ENCODE measurements around the gene RBM28. TPM values are rescaled to one million over a fixed set of nuclear protein-coding genes. Genes with fewer than 3 reads are reported as not detected.

Gene RBM28
- total RNA-seq, 1 donor from 2014 or later: 40.2 TPM

DNA sequence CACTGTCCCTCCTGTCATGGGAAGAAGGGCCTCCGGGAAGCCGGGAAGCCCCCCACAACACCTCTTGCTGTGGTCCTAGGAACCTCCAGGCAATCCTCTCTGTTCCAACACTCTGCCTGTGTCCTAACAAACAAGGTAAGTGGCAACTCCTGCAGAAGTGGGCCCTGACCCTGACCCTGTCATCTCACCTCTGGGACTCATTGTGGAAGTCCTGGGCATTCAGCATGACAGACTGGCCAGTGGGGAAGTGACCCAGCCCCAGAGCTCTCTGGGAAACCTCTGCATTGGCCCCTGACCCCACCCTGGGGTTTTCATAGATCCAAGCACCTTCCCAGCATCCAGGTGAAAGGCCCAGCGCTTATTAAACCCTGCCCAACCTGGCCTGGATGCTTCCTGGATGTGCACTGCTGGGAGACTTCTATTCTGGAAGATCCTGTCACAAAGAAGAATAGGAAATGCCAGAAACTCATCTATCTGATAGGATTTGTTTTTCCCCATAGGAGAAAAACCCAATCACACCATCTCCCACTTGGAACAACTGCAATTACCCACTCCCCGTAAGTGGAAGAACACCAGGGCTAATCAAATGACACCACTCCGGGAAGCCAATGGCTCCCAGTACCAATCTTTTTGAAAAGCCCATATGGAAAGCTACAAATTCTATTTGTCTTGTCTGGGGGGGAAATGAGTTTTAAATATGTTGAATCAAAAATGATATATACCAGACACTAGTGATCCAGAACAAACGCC is 78.4 kb downstream of the RBM28 start:
- Mint-ChIP-seq H3K27ac (ENCODE audit: unreplicated experiment) (no peak overlapping the region), H3K4me3 (ENCODE audit: unreplicated experiment) (no peak overlapping the region), H3K9me3 (ENCODE audit: unreplicated experiment) (peaks cover 1% of the 10 kb centered on the region), H3K4me1 (ENCODE audit: low read depth, unreplicated experiment) (peaks cover 9% of the 10 kb centered on the region), H3K36me3 (ENCODE audit: low read depth, unreplicated experiment) (no peaks in the 10 kb centered on the region), H3K27me3 (ENCODE audit: low read depth, unreplicated experiment) (peaks cover 26% of the 10 kb centered on the region)
- Histone ChIP-seq H3K4me3 (ENCODE audit: insufficient read depth, low read depth, low read length) (no peak overlapping the region), H3K4me1 (ENCODE audit: insufficient read depth, low read length) (peaks cover 10% of the 10 kb centered on the region), H3K36me3 (ENCODE audit: insufficient read depth, low read length) (no peaks in the 10 kb centered on the region), H4K20me1 (ENCODE audit: insufficient read depth, low read length) (no peaks in the 10 kb centered on the region), H3K9ac (ENCODE audit: low read length) (no peak overlapping the region), H3K27ac (ENCODE audit: low read depth, low read length) (no peak overlapping the region), H3K4me2 (ENCODE audit: low read length) (no peak overlapping the region), H2AFZ (ENCODE audit: low read depth, low read length) (no peak overlapping the region), H3K9me3 (ENCODE audit: insufficient read depth, low read depth, low read length) (no peaks in the 10 kb centered on the region), H3K27me3 (ENCODE audit: insufficient read depth, low read length) (peaks cover 28% of the 10 kb centered on the region), H3K79me2 (ENCODE audit: insufficient read depth, low read length) (no peaks in the 10 kb centered on the region)
- no peak for FAIRE-seq
- no peak for DNase-seq (ENCODE audit: low read depth)
- TF ChIP-seq, protein P1, sequence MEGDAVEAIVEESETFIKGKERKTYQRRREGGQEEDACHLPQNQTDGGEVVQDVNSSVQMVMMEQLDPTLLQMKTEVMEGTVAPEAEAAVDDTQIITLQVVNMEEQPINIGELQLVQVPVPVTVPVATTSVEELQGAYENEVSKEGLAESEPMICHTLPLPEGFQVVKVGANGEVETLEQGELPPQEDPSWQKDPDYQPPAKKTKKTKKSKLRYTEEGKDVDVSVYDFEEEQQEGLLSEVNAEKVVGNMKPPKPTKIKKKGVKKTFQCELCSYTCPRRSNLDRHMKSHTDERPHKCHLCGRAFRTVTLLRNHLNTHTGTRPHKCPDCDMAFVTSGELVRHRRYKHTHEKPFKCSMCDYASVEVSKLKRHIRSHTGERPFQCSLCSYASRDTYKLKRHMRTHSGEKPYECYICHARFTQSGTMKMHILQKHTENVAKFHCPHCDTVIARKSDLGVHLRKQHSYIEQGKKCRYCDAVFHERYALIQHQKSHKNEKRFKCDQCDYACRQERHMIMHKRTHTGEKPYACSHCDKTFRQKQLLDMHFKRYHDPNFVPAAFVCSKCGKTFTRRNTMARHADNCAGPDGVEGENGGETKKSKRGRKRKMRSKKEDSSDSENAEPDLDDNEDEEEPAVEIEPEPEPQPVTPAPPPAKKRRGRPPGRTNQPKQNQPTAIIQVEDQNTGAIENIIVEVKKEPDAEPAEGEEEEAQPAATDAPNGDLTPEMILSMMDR (IDR thresholded peaks at IDR 0.05; ENCODE audit: insufficient read depth, low read depth, low read length): no peak
- no peak for TF ChIP-seq EZH2 (IDR thresholded peaks at IDR 0.05; ENCODE audit: insufficient read depth, low read length)

DNA sequence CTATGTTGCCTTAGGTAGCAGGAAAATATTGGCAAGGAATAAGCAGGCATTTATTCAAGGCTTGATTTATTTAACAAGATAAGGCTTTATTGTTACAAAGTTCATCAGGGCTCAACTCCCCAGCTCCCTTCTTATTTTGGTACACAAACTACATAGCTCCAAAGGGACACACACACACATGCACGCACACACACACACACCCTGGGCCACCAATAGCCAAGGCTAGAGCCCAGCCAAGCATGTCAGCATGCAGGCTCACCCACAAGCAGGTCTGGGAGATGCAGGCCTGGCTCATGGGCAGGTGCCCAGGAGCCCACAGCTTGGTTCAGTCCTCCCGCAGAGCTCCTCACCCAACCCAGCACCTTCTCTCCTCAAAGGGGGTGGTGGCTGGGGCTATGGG is 79.2 kb downstream of the RBM28 start:
- no peaks in the 10 kb centered on the region for H4K20me1 ChIP-seq (ENCODE audit: insufficient read depth, low read length)
- H3K27ac ChIP-seq (ENCODE audit: low read depth, low read length): no peak overlapping the region
- DNase-seq (ENCODE audit: low read depth): no peak
- no peak overlapping the region for H3K4me2 ChIP-seq (ENCODE audit: low read length)
- H3K4me3 ChIP-seq (ENCODE audit: insufficient read depth, low read depth, low read length): no peak overlapping the region
- TF ChIP-seq EZH2 (IDR thresholded peaks at IDR 0.05; ENCODE audit: insufficient read depth, low read length): no peak
- TF ChIP-seq, protein P1 (IDR thresholded peaks at IDR 0.05; ENCODE audit: insufficient read depth, low read depth, low read length): no peak
- peaks cover 9% of the 10 kb centered on the region for H3K4me1 Mint-ChIP-seq (ENCODE audit: low read depth, unreplicated experiment)
- no peaks in the 10 kb centered on the region for H3K36me3 Mint-ChIP-seq (ENCODE audit: low read depth, unreplicated experiment)
- no peak overlapping the region for H3K4me3 Mint-ChIP-seq (ENCODE audit: unreplicated experiment)
- peaks cover 1% of the 10 kb centered on the region for H3K9me3 Mint-ChIP-seq (ENCODE audit: unreplicated experiment)
- H3K27ac Mint-ChIP-seq (ENCODE audit: unreplicated experiment): no peak overlapping the region
- H3K79me2 ChIP-seq (ENCODE audit: insufficient read depth, low read length): no peaks in the 10 kb centered on the region
- peaks cover 28% of the 10 kb centered on the region for H3K27me3 ChIP-seq (ENCODE audit: insufficient read depth, low read length)
- peaks cover 10% of the 10 kb centered on the region for H3K4me1 ChIP-seq (ENCODE audit: insufficient read depth, low read length)
- peaks cover 26% of the 10 kb centered on the region for H3K27me3 Mint-ChIP-seq (ENCODE audit: low read depth, unreplicated experiment)
- no peaks in the 10 kb centered on the region for H3K9me3 ChIP-seq (ENCODE audit: insufficient read depth, low read depth, low read length)
- H3K36me3 ChIP-seq (ENCODE audit: insufficient read depth, low read length): no peaks in the 10 kb centered on the region
- no peak for FAIRE-seq
- H3K9ac ChIP-seq (ENCODE audit: low read length): no peak overlapping the region
- no peak overlapping the region for H2AFZ ChIP-seq (ENCODE audit: low read depth, low read length)

DNA sequence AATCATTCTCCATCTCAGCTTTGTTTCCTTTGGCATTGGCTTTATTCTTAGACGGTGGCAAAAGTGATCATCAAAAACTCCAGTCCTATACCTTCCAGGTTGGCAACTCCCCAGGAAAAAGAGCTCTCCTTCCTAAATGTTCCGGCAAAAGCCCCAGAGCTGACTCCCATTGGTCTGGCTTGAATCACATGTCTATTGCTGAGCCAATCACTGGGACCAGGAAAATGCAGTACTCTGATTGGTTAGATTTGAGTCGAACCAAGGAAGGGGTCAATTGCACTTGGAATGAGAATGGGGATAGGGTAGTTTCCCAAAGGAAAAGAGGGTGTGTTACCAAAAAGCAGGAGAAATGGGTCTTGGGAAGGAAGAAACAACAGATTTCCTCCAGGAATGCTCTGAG is 80.3 kb downstream of the RBM28 start:
- no peak overlapping the region for H3K4me2 ChIP-seq (ENCODE audit: low read length)
- FAIRE-seq (no peak), DNase-seq (ENCODE audit: low read depth) (no peak)
- no peak overlapping the region for H3K4me3 ChIP-seq (ENCODE audit: insufficient read depth, low read depth, low read length)
- H3K27ac ChIP-seq (ENCODE audit: low read depth, low read length): no peak overlapping the region
- H2AFZ ChIP-seq (ENCODE audit: low read depth, low read length): no peak overlapping the region
- H3K4me1 ChIP-seq (ENCODE audit: insufficient read depth, low read length): peaks cover 10% of the 10 kb centered on the region
- H3K27me3 Mint-ChIP-seq (ENCODE audit: low read depth, unreplicated experiment): peaks cover 23% of the 10 kb centered on the region
- H3K4me3 Mint-ChIP-seq (ENCODE audit: unreplicated experiment): no peak overlapping the region
- H3K9me3 ChIP-seq (ENCODE audit: insufficient read depth, low read depth, low read length): no peaks in the 10 kb centered on the region
- H3K4me1 Mint-ChIP-seq (ENCODE audit: low read depth, unreplicated experiment): peaks cover 13% of the 10 kb centered on the region
- H3K9me3 Mint-ChIP-seq (ENCODE audit: unreplicated experiment): peaks cover 1% of the 10 kb centered on the region
- H3K36me3 Mint-ChIP-seq (ENCODE audit: low read depth, unreplicated experiment): no peaks in the 10 kb centered on the region
- no peaks in the 10 kb centered on the region for H3K36me3 ChIP-seq (ENCODE audit: insufficient read depth, low read length)
- no peak overlapping the region for H3K27ac Mint-ChIP-seq (ENCODE audit: unreplicated experiment)
- H3K79me2 ChIP-seq (ENCODE audit: insufficient read depth, low read length): no peaks in the 10 kb centered on the region
- TF ChIP-seq EZH2 (IDR thresholded peaks at IDR 0.05; ENCODE audit: insufficient read depth, low read length): no peak
- TF ChIP-seq, protein P1 (IDR thresholded peaks at IDR 0.05; ENCODE audit: insufficient read depth, low read depth, low read length): no peak
- no peak overlapping the region for H3K9ac ChIP-seq (ENCODE audit: low read length)
- H4K20me1 ChIP-seq (ENCODE audit: insufficient read depth, low read length): no peaks in the 10 kb centered on the region
- peaks cover 23% of the 10 kb centered on the region for H3K27me3 ChIP-seq (ENCODE audit: insufficient read depth, low read length)

All from astrocyte (in vitro differentiated cells and primary cell).